A549 (cell line): ENCODE data around the gene TPO. TPM values are rescaled to one million over a fixed set of nuclear protein-coding genes. Genes with fewer than 3 reads are reported as not detected.

Experiments used
- ATAC-seq, 2 experiments: fragments of 200-7000 bp in 1 of 2; fragments of >200 bp in 1 of 2; cut with Nextera tagmentation in 1 of 2; cut with Tn5 transposase in 1 of 2; 3 replicates each; pipeline versions ENCODE4 v1.8.0 to v1.9.1; 2018 to 2020; ENCODE audit warnings: mild to moderate bottlenecking in 1 of 2, moderate library complexity in 1 of 2
- CTCF ChIA-PET: fragments of 300-600 bp; sonication (Branson Sonifier 250); formaldehyde crosslinking; extraction: SDS; loops from one replicate; lab custom pipeline; 2021; ENCODE audit warnings: antibody characterized with exemption, inconsistent platforms; lab: Yijun Ruan, JAX
- POLR2A ChIA-PET: fragments of 350-600 bp; formaldehyde crosslinking; extraction: SDS; loops from one replicate; lab custom pipeline; 2021; ENCODE audit warnings: antibody characterized with exemption, inconsistent platforms; lab: Yijun Ruan, JAX
- DNase-seq, 2 experiments: peaks; one replicate each; pipeline versions ENCODE4 v3.0.0 to v3.0.0-alpha.2; 2011 to 2016; ENCODE audit warnings: low read depth in 1 of 2, low spot score in 1 of 2
- FAIRE-seq: peaks from 2 replicates; lab custom pipeline; 2011; peaks lifted over from hg19 to GRCh38; lab: Jason Lieb, UNC
- H3K27ac ChIP-seq, 2 experiments: fragments of >200 bp; sonication (Bioruptor Twin); formaldehyde crosslinking; 3 replicates each; pipeline ENCODE4 v1.5.1; 2016 to 2017
- H3K4me1 ChIP-seq: fragments of >200 bp; sonication (Bioruptor Twin); formaldehyde crosslinking; 3 replicates; pipeline ENCODE4 v1.6.1; 2016
- H3K4me2 ChIP-seq: fragments of >200 bp; sonication (Bioruptor Twin); formaldehyde crosslinking; 3 replicates; pipeline ENCODE4 v1.6.1; 2016
- H3K4me3 ChIP-seq: fragments of >200 bp; sonication (Bioruptor Twin); formaldehyde crosslinking; 3 replicates; pipeline ENCODE4 v1.5.1; 2016
- H3K9me3 ChIP-seq: fragments of >200 bp; sonication (Bioruptor Twin); formaldehyde crosslinking; 3 replicates; pipeline ENCODE4 v1.6.1; 2016
- CEBPB ChIP-seq, 2 experiments: fragments of >200 bp in 1 of 2; sonication (Bioruptor Twin) in 1 of 2; formaldehyde crosslinking in 1 of 2; IDR thresholded peaks; 2 replicates each; pipeline ENCODE4 v1.6.1; 2012 to 2016
- EHF ChIP-seq: fragments of 250-450 bp; sonication (Bioruptor Pico); IDR thresholded peaks from 2 replicates; pipeline ENCODE4 v1.5.0; 2020; ENCODE audit warnings: mild to moderate bottlenecking
- ESRRA ChIP-seq: fragments of 150-350 bp; IDR thresholded peaks from 2 replicates; pipeline ENCODE4 v1.6.1; 2014; ENCODE audit warnings: mild to moderate bottlenecking, low read length, borderline replicate concordance
- FOSB ChIP-seq: fragments of 250-450 bp; sonication (Bioruptor Pico); IDR thresholded peaks from 2 replicates; pipeline ENCODE4 v1.5.0; 2020; ENCODE audit warnings: mild to moderate bottlenecking, moderate library complexity
- FOXS1 ChIP-seq: fragments of 250-450 bp; sonication (Bioruptor Pico); IDR thresholded peaks from 2 replicates; pipeline ENCODE4 v1.5.0; 2020; ENCODE audit warnings: mild to moderate bottlenecking, moderate library complexity
- GATA3 ChIP-seq: IDR thresholded peaks from 2 replicates; pipeline ENCODE4 v1.6.1; 2012; ENCODE audit warnings: borderline replicate concordance
- HDAC2 ChIP-seq: fragments of 200-600 bp; sonication (generic); IDR thresholded peaks from 2 replicates; pipeline ENCODE4 v1.6.1; 2016
- HEYL ChIP-seq: fragments of 250-450 bp; sonication (Bioruptor Pico); IDR thresholded peaks from 2 replicates; pipeline ENCODE4 v1.8.0; 2021; ENCODE audit warnings: mild to moderate bottlenecking, moderate library complexity
- HOXB5 ChIP-seq: fragments of 250-450 bp; sonication (Bioruptor Pico); IDR thresholded peaks from 2 replicates; pipeline ENCODE4 v1.5.0; 2020; ENCODE audit warnings: mild to moderate bottlenecking, moderate library complexity
- JUN ChIP-seq, 2 experiments: fragments of >200 bp; sonication (Bioruptor Twin); formaldehyde crosslinking; IDR thresholded peaks; 2 replicates in 1 of 2; 3 replicates in 1 of 2; pipeline ENCODE4 v1.6.1; 2016 to 2017
- JUNB ChIP-seq: fragments of >200 bp; sonication (Bioruptor Twin); formaldehyde crosslinking; IDR thresholded peaks from 2 replicates; pipeline ENCODE4 v1.6.1; 2016
- KDM5A ChIP-seq: fragments of 200-600 bp; sonication (generic); IDR thresholded peaks from 2 replicates; pipeline ENCODE4 v1.6.1; 2016; ENCODE audit warnings: antibody characterized with exemption, mild to moderate bottlenecking
- MYC ChIP-seq: IDR thresholded peaks from 2 replicates; pipeline ENCODE4 v1.6.1; 2012; ENCODE audit warnings: mild to moderate bottlenecking, inconsistent platforms, low read length, improper control_type of control experiment, borderline replicate concordance
- PHF8 ChIP-seq: fragments of 200-600 bp; sonication (generic); IDR thresholded peaks from 2 replicates; pipeline ENCODE4 v1.6.1; 2016; ENCODE audit warnings: low read depth, mild to moderate bottlenecking, antibody characterized with exemption, moderate library complexity, borderline replicate concordance
- POLR2A ChIP-seq: IDR thresholded peaks from 2 replicates; pipeline ENCODE4 v1.6.1; 2012; ENCODE audit warnings: mild to moderate bottlenecking, low read length
- POLR2AphosphoS2 ChIP-seq: conservative IDR thresholded peaks from 2 replicates; pipeline ENCODE4 v1.6.1; 2012; ENCODE audit warnings: low read length, improper control_type of control experiment, inconsistent platforms
- RAD21 ChIP-seq, 2 experiments: fragments of >200 bp in 1 of 2; sonication (Bioruptor Twin) in 1 of 2; formaldehyde crosslinking in 1 of 2; IDR thresholded peaks in 1 of 2; conservative IDR thresholded peaks in 1 of 2; 2 replicates in 1 of 2; 3 replicates in 1 of 2; pipeline ENCODE4 v1.6.1; 2012 to 2018; ENCODE audit warnings: inconsistent platforms in 1 of 2
- SMC3 ChIP-seq: fragments of >200 bp; sonication (Bioruptor Twin); formaldehyde crosslinking; IDR thresholded peaks from 3 replicates; pipeline ENCODE4 v1.6.1; 2018; ENCODE audit warnings: inconsistent platforms
- SREBF2 ChIP-seq: fragments of 450-650 bp; IDR thresholded peaks from 2 replicates; pipeline ENCODE4 v1.6.1; 2014; ENCODE audit warnings: mild to moderate bottlenecking, moderate library complexity
- USF2 ChIP-seq: fragments of 450-650 bp; IDR thresholded peaks from 2 replicates; pipeline ENCODE4 v1.6.1; 2014; ENCODE audit warnings: antibody characterized with exemption
- ZC3H11A ChIP-seq: fragments of 450-650 bp; IDR thresholded peaks from 2 replicates; pipeline ENCODE4 v1.6.1; 2014; ENCODE audit warnings: antibody characterized with exemption, mild to moderate bottlenecking
- ZNF302 ChIP-seq: fragments of 250-450 bp; sonication (Bioruptor Pico); IDR thresholded peaks from 2 replicates; pipeline ENCODE4 v1.9.0; 2021; ENCODE audit warnings: inconsistent platforms, mild to moderate bottlenecking, moderate library complexity
- WGBS: methylation state at CpG from one replicate; pipeline ENCODE4 v1.1.6; 2017; ENCODE audit errors: missing lambda C conversion rate; 5-methylcytosine and 5-hydroxymethylcytosine counted together
- polyA plus RNA-seq, 4 experiments: library from polyadenylated mRNA; depleted of rRNA in 3 of 4; stranded (reverse); fragments of >200 nt; fragmentation: RNase III in 1 of 4; extraction: RNeasy Plus Mini Kit Qiagen cat#74134 plus additional on column Dnase treatment in 1 of 4; gene quantifications; 2 replicates in 3 of 4; 3 replicates in 1 of 4; pipeline ENCODE4 v1.2.3, GENCODE V29; 2011 to 2017
- TF ChIP-seq, protein P1 (sequence below): fragments of 250-450 bp; sonication (Bioruptor Pico); IDR thresholded peaks from 2 replicates; pipeline ENCODE4 v1.5.0; 2021; ENCODE audit warnings: mild to moderate bottlenecking, moderate library complexity, borderline replicate concordance
- TF ChIP-seq, protein P2 (sequence below): fragments of 200-600 bp; sonication (generic); IDR thresholded peaks from 2 replicates; pipeline ENCODE4 v1.6.1; 2016; ENCODE audit warnings: antibody characterized with exemption, mild to moderate bottlenecking, moderate library complexity

TPO gene
- polyA plus RNA-seq, 2 of the 4 experiments (the other 2 are of a cell fraction), result 0.05 TPM; not detected in 1

DNA sequence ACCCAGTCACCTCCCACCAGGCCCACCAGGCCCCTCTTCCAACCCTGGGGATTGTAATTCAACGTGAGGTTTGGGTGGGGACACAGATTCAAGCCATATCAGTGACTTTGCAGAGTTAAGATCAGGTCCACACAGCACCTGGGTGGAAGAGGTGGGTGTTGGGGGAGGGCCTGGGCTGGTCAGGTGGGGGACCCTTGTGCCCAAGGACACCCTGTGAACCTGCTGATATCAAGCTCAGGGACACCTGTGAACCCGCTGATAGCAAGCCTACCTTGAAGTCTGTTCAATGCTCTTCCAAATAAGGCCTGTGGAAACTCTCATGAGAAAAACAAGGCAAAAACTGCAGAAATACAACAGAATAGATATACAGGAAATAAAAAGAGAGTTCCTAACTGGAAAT lies 19.9 kb upstream of the TPO start (continued):
- TF ChIP-seq, protein P1, sequence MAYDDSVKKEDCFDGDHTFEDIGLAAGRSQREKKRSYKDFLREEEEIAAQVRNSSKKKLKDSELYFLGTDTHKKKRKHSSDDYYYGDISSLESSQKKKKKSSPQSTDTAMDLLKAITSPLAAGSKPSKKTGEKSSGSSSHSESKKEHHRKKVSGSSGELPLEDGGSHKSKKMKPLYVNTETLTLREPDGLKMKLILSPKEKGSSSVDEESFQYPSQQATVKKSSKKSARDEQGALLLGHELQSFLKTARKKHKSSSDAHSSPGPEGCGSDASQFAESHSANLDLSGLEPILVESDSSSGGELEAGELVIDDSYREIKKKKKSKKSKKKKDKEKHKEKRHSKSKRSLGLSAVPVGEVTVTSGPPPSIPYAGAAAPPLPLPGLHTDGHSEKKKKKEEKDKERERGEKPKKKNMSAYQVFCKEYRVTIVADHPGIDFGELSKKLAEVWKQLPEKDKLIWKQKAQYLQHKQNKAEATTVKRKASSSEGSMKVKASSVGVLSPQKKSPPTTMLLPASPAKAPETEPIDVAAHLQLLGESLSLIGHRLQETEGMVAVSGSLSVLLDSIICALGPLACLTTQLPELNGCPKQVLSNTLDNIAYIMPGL, result no peak
- no peak for TF ChIP-seq FOSB (CRISPR knock-in tag)
- no peak for TF ChIP-seq MYC
- TF ChIP-seq PHF8, result no peak
- TF ChIP-seq RAD21 (conservative IDR thresholded peaks at IDR 0.05 in 1 of 2, IDR thresholded peaks at IDR 0.05 in 1 of 2), result no peak
- no peak for TF ChIP-seq GATA3

GRCh38 chr2:1394709-1395408 lies 18.4 kb upstream of the TPO start:
- Histone ChIP-seq H3K9me3 (no peaks in the 10 kb centered on the region), H3K4me3 (no peak overlapping the region), H3K4me2 (no peak overlapping the region), H3K27ac (no peak overlapping the region), H3K4me1 (no peaks in the 10 kb centered on the region)
- TF ChIP-seq SREBF2, result no peak
- no peak for TF ChIP-seq ZC3H11A
- TF ChIP-seq PHF8, result no peak
- no peak for TF ChIP-seq ZNF302 (CRISPR knock-in tag)
- no peak for TF ChIP-seq JUN (IDR thresholded peaks at IDR 0.05)
- no peak for TF ChIP-seq USF2
- no peak for TF ChIP-seq JUNB
- no peak for TF ChIP-seq HDAC2
- no peak for TF ChIP-seq POLR2AphosphoS2
- TF ChIP-seq KDM5A, result no peak
- TF ChIP-seq EHF (CRISPR knock-in tag), result no peak
- no peak for TF ChIP-seq POLR2A
- TF ChIP-seq FOXS1, result no peak
- TF ChIP-seq SMC3, result no peak
- TF ChIP-seq HOXB5 (CRISPR knock-in tag), result no peak
- TF ChIP-seq MYC, result no peak
- TF ChIP-seq HEYL, result no peak
- TF ChIP-seq CEBPB (IDR thresholded peaks at IDR 0.05), result no peak
- TF ChIP-seq, protein P2, sequence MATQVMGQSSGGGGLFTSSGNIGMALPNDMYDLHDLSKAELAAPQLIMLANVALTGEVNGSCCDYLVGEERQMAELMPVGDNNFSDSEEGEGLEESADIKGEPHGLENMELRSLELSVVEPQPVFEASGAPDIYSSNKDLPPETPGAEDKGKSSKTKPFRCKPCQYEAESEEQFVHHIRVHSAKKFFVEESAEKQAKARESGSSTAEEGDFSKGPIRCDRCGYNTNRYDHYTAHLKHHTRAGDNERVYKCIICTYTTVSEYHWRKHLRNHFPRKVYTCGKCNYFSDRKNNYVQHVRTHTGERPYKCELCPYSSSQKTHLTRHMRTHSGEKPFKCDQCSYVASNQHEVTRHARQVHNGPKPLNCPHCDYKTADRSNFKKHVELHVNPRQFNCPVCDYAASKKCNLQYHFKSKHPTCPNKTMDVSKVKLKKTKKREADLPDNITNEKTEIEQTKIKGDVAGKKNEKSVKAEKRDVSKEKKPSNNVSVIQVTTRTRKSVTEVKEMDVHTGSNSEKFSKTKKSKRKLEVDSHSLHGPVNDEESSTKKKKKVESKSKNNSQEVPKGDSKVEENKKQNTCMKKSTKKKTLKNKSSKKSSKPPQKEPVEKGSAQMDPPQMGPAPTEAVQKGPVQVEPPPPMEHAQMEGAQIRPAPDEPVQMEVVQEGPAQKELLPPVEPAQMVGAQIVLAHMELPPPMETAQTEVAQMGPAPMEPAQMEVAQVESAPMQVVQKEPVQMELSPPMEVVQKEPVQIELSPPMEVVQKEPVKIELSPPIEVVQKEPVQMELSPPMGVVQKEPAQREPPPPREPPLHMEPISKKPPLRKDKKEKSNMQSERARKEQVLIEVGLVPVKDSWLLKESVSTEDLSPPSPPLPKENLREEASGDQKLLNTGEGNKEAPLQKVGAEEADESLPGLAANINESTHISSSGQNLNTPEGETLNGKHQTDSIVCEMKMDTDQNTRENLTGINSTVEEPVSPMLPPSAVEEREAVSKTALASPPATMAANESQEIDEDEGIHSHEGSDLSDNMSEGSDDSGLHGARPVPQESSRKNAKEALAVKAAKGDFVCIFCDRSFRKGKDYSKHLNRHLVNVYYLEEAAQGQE, result no peak
- TF ChIP-seq ESRRA, result no peak
- ATAC-seq, result no peak
- ChIA-PET CTCF (no interaction called here), POLR2A (no interaction called here)
- FAIRE-seq, result no peak
- no peak for DNase-seq
- 45% methylated on average over 7 of the region's 7 CpGs for whole genome bisulfite sequencing
